PC-3 (cell line): ENCODE measurements around the gene MAPK4. TPM values are rescaled to one million over a fixed set of nuclear protein-coding genes. Genes with fewer than 3 reads are reported as not detected.

Experiments used
- ATAC-seq: fragments of 200-7000 bp; cut with Tn5 transposase; 2 replicates; pipeline ENCODE4 v1.9.1; 2020; ENCODE audit warnings: mild to moderate bottlenecking, moderate library complexity
- BruUV-seq: library from RNA; stranded (reverse); fragments of 400-500 nt; replicated peaks from 2 replicates; lab custom pipeline; 2021; lab: Mats Ljungman, UMichigan
- CTCF ChIA-PET: fragments of 300-600 bp; sonication (Branson Sonifier 250); formaldehyde crosslinking; loops from one replicate; lab custom pipeline; 2022; ENCODE audit warnings: antibody characterized with exemption; lab: Charles Lee
- POLR2A ChIA-PET: fragments of 300-600 bp; sonication (Branson Sonifier 250); formaldehyde crosslinking; loops from one replicate; lab custom pipeline; 2022; ENCODE audit warnings: antibody characterized with exemption; ENCODE audit not compliant: unreplicated experiment; lab: Charles Lee
- DNase-seq: peaks from one replicate; pipeline ENCODE4 v3.0.0-alpha.2; 2015
- H2AFZ ChIP-seq: fragments of 300-600 bp; sonication (generic); 2 replicates; pipeline ENCODE4 v1.6.0; 2016; ENCODE audit warnings: antibody characterized with exemption, low read length
- H3F3A ChIP-seq: fragments of 300-600 bp; sonication (generic); one replicate; pipeline ENCODE4 v1.6.0; 2017; ENCODE audit warnings: antibody characterized with exemption, low read length, control low read depth, mild to moderate bottlenecking; ENCODE audit not compliant: unreplicated experiment
- H3K27ac ChIP-seq: fragments of 300-600 bp; sonication (generic); 2 replicates; pipeline ENCODE4 v1.5.1; 2016; ENCODE audit warnings: mild to moderate bottlenecking, low read length
- H3K27me3 ChIP-seq: fragments of 300-600 bp; sonication (generic); 2 replicates; pipeline ENCODE4 v1.6.1; 2016; ENCODE audit warnings: low read length, mixed read lengths
- H3K36me3 ChIP-seq: fragments of 300-600 bp; sonication (generic); 2 replicates; pipeline ENCODE4 v1.6.1; 2016; ENCODE audit warnings: low read depth, mixed run types, low read length, mixed read lengths
- H3K4me1 ChIP-seq: fragments of 300-600 bp; sonication (generic); 2 replicates; pipeline ENCODE4 v1.5.1; 2016; ENCODE audit warnings: low read length; ENCODE audit not compliant: insufficient read depth
- H3K4me2 ChIP-seq: fragments of 300-600 bp; sonication (generic); 2 replicates; pipeline ENCODE4 v1.6.0; 2016; ENCODE audit warnings: low read length
- H3K4me3 ChIP-seq: fragments of 300-600 bp; sonication (generic); 2 replicates; pipeline ENCODE4 v1.5.1; 2016; ENCODE audit warnings: mild to moderate bottlenecking, low read length, mixed read lengths
- H3K79me2 ChIP-seq: fragments of 300-600 bp; sonication (generic); 2 replicates; pipeline ENCODE4 v1.6.1; 2017; ENCODE audit warnings: low read length, mixed read lengths
- H3K9ac ChIP-seq: fragments of 300-600 bp; sonication (generic); 2 replicates; pipeline ENCODE4 v1.6.0; 2016; ENCODE audit warnings: mild to moderate bottlenecking, low read length
- H3K9me2 ChIP-seq: fragments of 300-600 bp; sonication (generic); replicated peaks from 2 replicates; pipeline ENCODE4 v1.6.1; 2016; ENCODE audit warnings: mixed run types, low read length, mixed read lengths
- H3K9me3 ChIP-seq: fragments of 300-600 bp; sonication (generic); 2 replicates; pipeline ENCODE4 v1.6.1; 2016; ENCODE audit warnings: low read length, mixed read lengths
- H4K20me1 ChIP-seq: fragments of 300-600 bp; sonication (generic); 2 replicates; pipeline ENCODE4 v1.6.1; 2016; ENCODE audit warnings: low read length, mixed read lengths
- CTCF ChIP-seq: fragments of 300-600 bp; sonication (generic); conservative IDR thresholded peaks from 2 replicates; pipeline ENCODE4 v1.5.1; 2017; ENCODE audit warnings: antibody characterized with exemption, low read depth, mild to moderate bottlenecking, low read length
- EZH2 ChIP-seq: fragments of 300-600 bp; sonication (generic); IDR thresholded peaks from one replicate; pipeline ENCODE4 v1.6.1; 2017; ENCODE audit warnings: antibody characterized with exemption, mild to moderate bottlenecking, low read length; ENCODE audit not compliant: unreplicated experiment
- EZH2phosphoT487 ChIP-seq: fragments of 300-600 bp; sonication (generic); IDR thresholded peaks from 2 replicates; pipeline ENCODE4 v1.6.1; 2018; ENCODE audit warnings: mild to moderate bottlenecking, antibody characterized with exemption, low read length, borderline replicate concordance
- intact Hi-C: fragments of 100-400 bp; cut with micrococcal nuclease; formaldehyde crosslinking; loops from 2 replicates; pipeline ENCODE4 v1.9.0; 2023
- total RNA-seq: library from RNA; depleted of rRNA; stranded (reverse); fragments of >200 nt; gene quantifications from 2 replicates; pipeline ENCODE4 v1.2.3, GENCODE V29; 2014

MAPK4 gene
- total RNA-seq, 1 experiment from 2014 or later = not detected

GRCh38 chr18:50658601-50659000 is 98.7 kb downstream of the MAPK4 start:
- Histone ChIP-seq H3K4me2 (no peak overlapping the region), H3K9ac (no peak overlapping the region), H3K9me3 (no peaks in the 10 kb centered on the region), H3K79me2 (no peaks in the 10 kb centered on the region), H3K4me1 (no peaks in the 10 kb centered on the region), H3K9me2 (no peaks in the 10 kb centered on the region), H3K27me3 (no peaks in the 10 kb centered on the region), H4K20me1 (no peaks in the 10 kb centered on the region), H3K36me3 (no peaks in the 10 kb centered on the region), H3F3A (no peaks in the 10 kb centered on the region), H3K27ac (no peak overlapping the region), H3K4me3 (no peak overlapping the region), H2AFZ (no peak overlapping the region)
- intact Hi-C loops = no loop called here
- no peak for ATAC-seq
- CTCF ChIA-PET = no interaction called here
- no TSS peak for BruUV-seq
- TF ChIP-seq CTCF (no peak), EZH2phosphoT487 (no peak), EZH2 (no peak)
- POLR2A ChIA-PET = no interaction called here
- no peak for DNase-seq

GRCh38 chr18:50659091-50660003 is 99.5 kb downstream of the MAPK4 start:
- Histone ChIP-seq H3K27ac (no peak overlapping the region), H3K4me2 (no peak overlapping the region), H3K27me3 (no peaks in the 10 kb centered on the region), H3K79me2 (no peaks in the 10 kb centered on the region), H3K9me3 (no peaks in the 10 kb centered on the region), H2AFZ (no peak overlapping the region), H3K36me3 (no peaks in the 10 kb centered on the region), H3F3A (no peaks in the 10 kb centered on the region), H3K9me2 (no peaks in the 10 kb centered on the region), H3K4me1 (no peaks in the 10 kb centered on the region), H3K9ac (no peak overlapping the region), H4K20me1 (no peaks in the 10 kb centered on the region), H3K4me3 (no peak overlapping the region)
- intact Hi-C loops = no loop called here
- ChIA-PET POLR2A (no interaction called here), CTCF (no interaction called here)
- DNase-seq = peak; percentile 27
- ATAC-seq = no peak
- no TSS peak for BruUV-seq
- TF ChIP-seq EZH2 (no peak), EZH2phosphoT487 (no peak), CTCF (no peak)

GRCh38 chr18:50661013-50661412 is 101.1 kb downstream of the MAPK4 start:
- Histone ChIP-seq H3K4me2 (no peak overlapping the region), H3F3A (no peaks in the 10 kb centered on the region), H4K20me1 (no peaks in the 10 kb centered on the region), H3K36me3 (no peaks in the 10 kb centered on the region), H3K27ac (no peak overlapping the region), H3K4me1 (no peaks in the 10 kb centered on the region), H2AFZ (no peak overlapping the region), H3K27me3 (no peaks in the 10 kb centered on the region), H3K4me3 (no peak overlapping the region), H3K9me3 (no peaks in the 10 kb centered on the region), H3K79me2 (no peaks in the 10 kb centered on the region), H3K9me2 (no peaks in the 10 kb centered on the region), H3K9ac (no peak overlapping the region)
- POLR2A ChIA-PET = no interaction called here
- DNase-seq (no peak), ATAC-seq (no peak)
- no TSS peak for BruUV-seq
- intact Hi-C loops = no loop called here
- CTCF ChIA-PET = interaction anchor here (0.6 kb wide), 1 partner anchor 1073 kb away, joined by 4 read pairs; no protein-coding TSS in a partner anchor
- TF ChIP-seq CTCF (no peak), EZH2 (no peak), EZH2phosphoT487 (no peak)
